GM12873 (cell line): ENCODE data around the gene CTNNA1.

Experiments
- TF ChIP-seq, protein P1 (sequence below): IDR thresholded peaks from 2 replicates; pipeline ENCODE4 v1.5.1; 2012; ENCODE audit warnings: low read depth, mild to moderate bottlenecking, moderate library complexity, low read length, control low read depth; ENCODE audit not compliant: insufficient read depth; ENCODE audit errors: missing control alignments

The CTNNA1 gene

DNA sequence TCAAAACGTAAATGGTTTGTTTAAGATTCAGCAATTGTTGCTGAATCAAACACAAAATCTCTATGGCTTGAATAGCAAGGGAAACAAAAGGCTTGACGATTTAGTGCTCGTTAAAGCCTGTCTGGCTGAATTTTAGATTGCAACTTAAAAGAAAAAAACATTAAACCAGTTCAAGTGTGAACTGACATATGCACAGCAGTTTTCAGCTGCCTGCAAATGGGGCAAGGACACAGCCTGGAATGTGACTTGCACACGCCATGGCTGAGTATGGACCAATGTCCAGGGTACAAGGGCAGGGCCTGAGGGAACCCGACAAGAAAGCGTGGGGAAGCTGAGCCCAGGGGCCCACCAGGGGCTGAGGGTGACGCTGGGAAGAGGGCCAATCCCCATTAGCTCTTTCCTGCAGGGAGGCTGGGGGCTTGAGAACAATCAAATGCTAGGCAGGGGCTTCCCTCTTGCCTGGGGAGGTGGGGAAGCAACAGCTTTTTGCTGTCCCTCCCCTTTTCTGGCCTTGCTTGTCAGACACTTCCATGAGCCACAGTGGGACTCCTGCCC, 211.5 kb downstream of the CTNNA1 start:
- TF ChIP-seq, protein P1, sequence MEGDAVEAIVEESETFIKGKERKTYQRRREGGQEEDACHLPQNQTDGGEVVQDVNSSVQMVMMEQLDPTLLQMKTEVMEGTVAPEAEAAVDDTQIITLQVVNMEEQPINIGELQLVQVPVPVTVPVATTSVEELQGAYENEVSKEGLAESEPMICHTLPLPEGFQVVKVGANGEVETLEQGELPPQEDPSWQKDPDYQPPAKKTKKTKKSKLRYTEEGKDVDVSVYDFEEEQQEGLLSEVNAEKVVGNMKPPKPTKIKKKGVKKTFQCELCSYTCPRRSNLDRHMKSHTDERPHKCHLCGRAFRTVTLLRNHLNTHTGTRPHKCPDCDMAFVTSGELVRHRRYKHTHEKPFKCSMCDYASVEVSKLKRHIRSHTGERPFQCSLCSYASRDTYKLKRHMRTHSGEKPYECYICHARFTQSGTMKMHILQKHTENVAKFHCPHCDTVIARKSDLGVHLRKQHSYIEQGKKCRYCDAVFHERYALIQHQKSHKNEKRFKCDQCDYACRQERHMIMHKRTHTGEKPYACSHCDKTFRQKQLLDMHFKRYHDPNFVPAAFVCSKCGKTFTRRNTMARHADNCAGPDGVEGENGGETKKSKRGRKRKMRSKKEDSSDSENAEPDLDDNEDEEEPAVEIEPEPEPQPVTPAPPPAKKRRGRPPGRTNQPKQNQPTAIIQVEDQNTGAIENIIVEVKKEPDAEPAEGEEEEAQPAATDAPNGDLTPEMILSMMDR: no peak

DNA sequence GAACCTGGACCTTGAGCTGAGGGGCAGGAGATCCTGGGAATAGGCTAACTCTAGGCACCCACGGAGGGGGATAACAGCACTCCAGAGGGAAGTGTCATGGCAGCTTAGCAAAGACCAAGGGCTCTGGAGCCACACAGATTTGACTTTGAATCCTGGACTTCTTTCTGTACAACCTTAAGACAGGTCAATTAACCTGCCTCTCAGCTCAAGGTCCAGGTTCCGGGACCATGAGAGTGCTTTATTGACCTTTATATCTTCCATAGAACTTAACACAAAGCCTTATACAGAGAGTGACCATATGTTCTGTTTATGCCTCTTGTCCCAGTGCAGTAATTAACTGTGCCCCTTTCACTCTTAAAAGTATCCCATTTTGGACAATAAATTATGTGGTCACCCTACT, 212.4 kb downstream of the CTNNA1 start:
- TF ChIP-seq, protein P1: no peak

DNA sequence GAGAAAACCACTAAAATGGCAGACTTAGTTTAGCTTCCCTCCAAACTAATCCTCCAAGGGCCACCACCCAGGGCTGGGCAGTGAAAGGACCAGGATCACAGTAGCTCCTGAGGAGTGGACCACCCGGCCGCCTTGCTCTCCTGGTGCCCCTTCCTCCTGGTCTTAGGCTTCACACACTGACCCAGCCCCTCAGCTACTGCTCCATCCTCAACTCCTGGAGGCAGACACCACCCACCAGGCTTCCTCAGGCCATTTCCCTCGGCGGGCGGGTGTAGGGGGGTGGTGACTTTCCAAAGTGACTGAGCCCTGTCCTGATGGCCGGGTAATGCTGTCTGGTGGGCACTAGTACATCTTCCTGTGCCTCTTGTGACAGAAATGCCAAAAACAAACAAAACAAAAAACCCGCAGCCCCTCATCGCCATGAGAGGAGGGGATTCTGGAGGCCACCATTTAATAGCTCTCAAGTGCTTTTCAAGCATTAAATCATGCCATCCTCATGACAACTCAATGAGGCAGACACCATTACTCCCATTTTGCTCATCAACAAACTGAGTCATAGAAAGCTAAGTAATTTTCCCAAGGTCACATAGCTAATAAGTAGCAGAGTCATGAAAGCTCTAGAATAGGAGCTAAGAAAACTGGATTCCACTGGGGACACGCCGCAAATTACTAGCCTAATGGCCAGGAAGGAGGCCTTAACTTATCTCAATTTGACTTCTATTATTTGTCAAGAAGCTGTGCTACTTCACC, 213.2 kb downstream of the CTNNA1 start:
- TF ChIP-seq, protein P1: no peak

DNA sequence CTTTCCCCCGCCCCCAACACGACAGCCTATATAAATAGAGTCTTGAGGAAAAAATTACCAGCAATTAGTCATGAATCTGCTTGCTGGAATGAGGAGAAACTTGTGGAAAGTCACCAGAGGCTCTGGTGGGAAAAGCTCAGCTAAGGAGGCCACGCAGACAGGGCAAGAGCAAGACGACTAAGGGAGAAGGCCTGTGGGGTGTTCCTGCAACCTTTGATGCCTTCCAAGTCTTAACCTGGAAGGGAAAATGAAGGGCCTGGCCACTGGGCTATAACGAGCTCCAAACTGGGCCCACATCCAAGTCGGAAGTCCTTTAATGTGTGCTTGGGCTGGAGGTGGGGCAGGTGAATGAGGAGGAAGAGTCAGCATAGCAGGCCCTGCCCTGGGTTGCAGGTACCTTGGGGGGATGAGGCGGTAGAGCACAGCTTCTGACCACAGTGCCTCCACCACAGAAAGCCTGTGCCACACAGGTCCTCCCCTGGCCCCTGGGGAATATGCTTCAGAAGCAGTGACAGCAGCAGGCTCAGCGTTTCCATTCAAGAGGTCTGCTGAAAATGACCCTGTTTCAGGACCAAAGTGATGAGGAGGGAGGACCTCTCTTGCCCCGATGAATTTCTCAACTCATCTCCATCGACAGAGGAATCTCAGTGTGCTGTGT, 214.7 kb downstream of the CTNNA1 start:
- TF ChIP-seq, protein P1: no peak

DNA sequence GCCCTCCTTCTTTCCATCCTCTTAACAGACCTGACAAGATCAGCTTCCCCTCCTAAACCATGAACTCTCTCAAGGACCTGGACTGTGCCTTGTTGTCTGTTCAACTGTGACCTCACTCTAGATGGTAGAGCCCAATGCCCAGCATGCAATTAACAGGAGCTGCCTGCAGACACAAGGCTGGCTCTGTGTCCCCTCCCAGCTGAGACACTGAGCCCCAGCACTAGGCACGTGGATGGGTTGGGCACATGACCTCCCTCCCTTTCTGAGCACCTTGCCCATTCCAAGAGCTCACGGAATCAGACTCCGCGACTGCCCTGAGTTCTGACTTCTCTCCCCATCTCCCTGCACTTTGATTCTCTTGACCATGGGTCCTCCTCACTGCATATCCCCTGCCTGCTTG, 215.4 kb downstream of the CTNNA1 start:
- TF ChIP-seq, protein P1: no peak

DNA sequence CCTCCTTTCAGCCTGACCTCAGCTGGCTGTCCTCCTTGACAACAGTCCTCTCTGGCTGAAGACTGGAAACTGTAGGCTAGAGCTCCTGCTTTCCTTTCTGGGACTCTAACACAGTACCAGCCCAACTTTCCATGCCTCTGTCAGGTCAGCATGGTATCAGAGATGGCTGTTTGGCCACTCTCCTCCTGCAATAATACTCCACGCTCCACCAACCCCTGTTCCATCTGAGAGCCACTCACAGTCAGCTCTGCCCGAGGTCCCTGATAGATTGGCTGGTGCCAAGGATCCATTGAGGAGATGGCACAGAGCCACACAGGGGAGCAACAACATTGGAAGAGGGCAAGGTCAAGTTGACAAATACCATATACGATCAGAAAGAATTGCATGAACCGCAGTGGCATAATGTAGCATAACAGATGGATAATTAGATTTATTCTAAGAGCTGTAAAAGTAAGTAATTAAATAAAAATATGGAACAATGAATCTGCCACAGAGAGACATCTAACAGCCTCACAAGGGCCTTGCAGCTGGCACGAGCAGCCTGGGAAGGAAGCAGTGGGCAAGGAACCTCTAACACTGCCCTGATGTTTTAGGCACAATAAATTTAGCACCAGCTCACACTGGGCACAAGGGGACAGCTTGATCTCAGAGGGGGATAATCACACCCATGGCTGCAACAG, 216.2 kb downstream of the CTNNA1 start:
- TF ChIP-seq, protein P1: no peak

DNA sequence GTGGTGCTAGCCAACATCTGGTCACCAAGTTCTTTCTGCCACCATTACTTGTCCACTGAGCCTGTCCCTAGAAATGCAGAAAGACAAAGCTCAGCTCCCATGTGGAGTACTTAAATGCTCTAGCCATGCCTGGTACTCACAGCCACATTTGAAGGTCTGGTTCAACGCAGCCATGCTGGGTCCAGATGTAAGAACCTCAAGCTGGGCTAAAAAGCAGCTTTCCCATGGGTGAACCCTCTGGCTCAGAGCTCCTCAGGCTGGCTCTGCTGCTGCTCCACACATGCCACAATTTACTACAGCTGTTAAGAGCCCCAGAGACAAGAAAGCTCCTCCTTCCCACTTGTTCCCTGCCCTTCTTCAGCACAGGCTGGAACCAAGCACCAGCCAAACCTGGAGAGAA, 219.0 kb downstream of the CTNNA1 start:
- TF ChIP-seq, protein P1: no peak
